ENCODE measurements around the gene SYNE3.

SYNE3 gene

GRCh38 chr14:95487669-95488084 lies 28.8 kb downstream of the SYNE3 start:
- no peak for DNase-seq

DNA sequence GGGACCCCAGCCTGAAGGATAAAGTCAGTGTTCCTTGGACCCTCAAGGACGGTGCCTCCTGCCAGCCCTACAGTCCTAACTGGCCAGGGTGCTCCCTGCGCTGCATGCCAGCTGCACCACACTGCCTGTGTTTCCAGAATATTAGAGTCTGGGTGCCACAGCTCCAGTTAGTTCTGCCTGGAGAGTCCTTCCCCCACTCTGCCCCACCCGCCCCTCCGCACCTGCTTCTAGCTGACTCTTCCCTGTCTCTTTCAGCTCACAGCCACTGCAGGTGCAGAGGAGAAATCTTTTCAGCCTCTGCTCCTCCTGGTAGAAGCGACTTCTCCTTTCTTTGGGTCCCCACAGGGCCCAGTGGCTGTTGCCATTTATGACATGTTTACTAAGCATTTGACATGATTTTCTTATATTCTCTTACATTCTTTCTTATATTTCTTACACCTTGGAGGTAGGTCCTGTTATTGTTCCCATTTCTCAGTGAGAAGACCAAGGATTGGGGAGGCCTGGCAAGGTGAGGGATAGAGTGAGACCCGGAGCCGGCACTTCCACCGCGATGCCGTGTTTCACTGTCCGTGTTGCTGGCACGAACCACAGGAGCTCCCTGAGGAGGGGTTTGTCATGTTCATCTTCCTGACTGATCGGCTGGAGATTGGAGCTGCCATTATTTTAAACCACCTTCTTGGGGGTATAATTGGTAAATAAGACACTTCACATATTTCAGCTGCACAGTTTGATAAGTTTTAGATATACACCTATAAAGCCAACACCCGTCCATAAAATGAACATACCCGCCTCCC lies 29.4 kb downstream of the SYNE3 start:
- no peak for DNase-seq

DNA sequence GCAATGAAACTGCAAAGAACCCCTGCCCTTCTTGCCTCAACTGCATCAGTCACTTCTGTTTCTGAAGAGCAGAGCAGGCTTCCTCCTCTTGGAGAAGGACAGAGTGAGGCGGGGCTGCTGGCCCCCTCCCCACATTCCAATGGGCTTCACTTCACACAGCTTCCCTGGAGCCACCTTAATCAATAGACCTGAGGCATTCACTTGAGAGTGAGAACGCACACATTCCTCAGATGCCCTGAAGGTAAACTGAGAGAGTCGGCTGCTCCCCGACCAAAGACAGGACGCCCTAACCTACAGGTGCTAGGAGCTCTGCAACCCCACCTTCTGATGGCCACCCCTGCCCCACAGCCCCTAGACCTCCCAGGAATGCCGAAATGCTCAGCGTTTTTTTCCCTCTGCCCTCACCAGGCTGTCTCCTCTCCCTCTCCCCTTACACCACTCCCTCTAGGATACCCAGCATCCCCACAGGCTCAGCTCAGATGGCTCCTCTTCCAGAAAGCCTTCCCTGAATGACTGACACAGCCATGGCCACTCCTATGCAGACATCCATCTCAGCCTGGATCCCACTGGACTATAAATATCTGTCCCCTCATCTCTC lies 31.1 kb downstream of the SYNE3 start:
- DNase-seq = no peak

GRCh38 chr14:95484296-95484695 lies 32.2 kb downstream of the SYNE3 start:
- no peak for DNase-seq

GRCh38 chr14:95483309-95484165 lies 32.9 kb downstream of the SYNE3 start:
- DNase-seq = no peak

GRCh38 chr14:95482627-95483308 lies 33.7 kb downstream of the SYNE3 start:
- no peak for DNase-seq

GRCh38 chr14:95481391-95482022 lies 34.9 kb downstream of the SYNE3 start:
- DNase-seq = no peak

DNA sequence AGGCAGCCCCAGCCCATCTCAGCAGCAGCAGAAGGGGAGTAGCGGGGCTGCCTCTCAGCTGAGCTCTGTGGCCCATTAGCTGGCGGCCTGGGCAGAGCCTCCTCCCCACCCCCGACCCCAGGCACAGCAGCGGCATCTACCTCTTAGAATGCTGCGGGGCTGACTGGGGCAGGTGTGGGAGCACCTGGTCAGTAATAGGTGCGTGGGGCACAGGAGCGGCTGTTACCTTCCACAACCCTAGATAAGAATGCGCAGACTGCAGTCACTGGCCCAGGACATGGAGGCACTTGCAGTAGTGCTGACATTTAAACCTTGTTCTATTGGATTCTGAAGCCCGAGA lies 35.6 kb downstream of the SYNE3 start:
- DNase-seq = no peak

- DNase-seq = no peak
Observed at GRCh38 chr14:95480109-95480886, 36.2 kb downstream of the SYNE3 start.

- no peak for DNase-seq
Observed at GRCh38 chr14:95479494-95479893, 37.0 kb downstream of the SYNE3 start.

DNA sequence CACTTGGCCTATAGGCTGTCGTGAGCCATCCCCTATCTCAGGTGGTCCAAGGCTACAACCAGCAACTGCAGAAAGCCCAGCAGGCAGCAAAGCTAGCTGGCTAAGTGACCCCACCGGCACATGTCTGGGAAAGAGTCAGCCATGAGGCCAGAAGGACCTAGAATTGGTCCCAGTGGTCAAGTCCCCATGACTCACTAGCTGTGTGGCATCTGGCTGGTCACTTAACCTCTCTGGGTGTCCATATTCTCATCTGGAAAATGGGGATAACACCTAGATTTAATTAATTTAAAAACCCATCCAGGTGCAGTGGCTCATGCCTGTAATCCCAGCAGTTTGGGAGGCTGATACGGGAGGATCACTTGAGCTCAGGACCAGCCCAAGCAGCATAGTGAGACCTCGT lies 37.6 kb downstream of the SYNE3 start:
- DNase-seq = no peak

GRCh38 chr14:95478309-95478708 lies 38.1 kb downstream of the SYNE3 start:
- no peak for DNase-seq

DNA sequence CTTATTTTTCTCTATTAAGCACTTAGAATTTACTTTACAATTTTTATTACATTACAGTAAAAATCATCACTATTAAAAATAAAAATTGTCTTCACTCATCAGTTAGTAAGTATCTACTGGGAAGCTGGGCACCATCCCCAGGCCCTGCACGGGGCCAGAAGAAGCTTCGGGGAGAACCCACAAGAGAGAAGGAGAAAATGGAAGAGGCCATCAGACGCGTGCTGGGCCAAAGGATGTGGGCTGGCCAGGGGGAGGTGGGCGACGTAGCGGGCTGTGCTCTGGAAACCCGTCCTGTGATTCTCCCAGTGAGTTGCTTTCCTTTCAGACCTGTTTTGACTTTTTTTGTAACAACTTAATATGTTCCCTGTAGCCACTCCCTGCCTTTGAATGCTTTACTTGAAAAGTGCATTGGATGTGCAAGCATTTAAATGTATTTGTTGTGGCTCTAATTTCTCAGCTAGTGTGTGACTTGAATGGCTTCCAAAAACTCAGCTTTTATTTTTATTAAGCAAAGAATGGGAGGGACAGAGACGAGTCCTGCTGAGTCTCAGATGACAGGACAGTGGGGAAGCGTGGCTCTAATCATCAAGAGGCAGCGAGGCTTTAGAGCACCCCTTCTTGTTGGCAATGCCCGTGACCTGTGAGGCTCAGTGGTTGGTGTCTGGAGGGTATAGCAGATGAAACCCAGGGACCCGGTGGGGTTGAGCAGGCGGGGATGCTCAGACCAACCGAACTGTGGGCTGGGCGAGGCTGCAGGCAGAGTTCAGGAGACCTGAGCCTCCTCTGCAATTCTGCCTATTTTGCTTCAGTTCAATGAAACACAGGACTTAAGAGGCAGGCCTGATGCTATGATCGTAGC lies 38.8 kb downstream of the SYNE3 start:
- DNase-seq = no peak

DNA sequence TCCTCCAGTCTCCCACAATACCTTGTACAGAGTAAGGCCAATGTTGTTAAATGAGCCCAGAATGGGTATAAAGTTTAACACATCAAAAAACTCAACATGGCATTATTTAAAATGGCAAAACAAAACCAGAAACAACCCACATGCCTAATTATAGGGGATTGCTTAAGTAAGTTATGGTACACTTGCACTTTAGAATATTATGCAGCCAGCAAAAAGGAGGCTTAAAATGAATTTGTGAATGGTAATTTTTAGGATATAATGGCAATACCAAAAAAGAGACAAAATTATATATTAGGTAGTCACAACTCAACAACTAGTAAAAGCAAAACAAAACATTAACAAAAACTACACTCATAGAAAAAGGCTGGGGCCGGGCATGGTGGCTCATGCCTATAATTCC lies 39.7 kb downstream of the SYNE3 start:
- no peak for DNase-seq

GRCh38 chr14:95475540-95476240 lies 40.8 kb downstream of the SYNE3 start:
- no peak for DNase-seq

DNA sequence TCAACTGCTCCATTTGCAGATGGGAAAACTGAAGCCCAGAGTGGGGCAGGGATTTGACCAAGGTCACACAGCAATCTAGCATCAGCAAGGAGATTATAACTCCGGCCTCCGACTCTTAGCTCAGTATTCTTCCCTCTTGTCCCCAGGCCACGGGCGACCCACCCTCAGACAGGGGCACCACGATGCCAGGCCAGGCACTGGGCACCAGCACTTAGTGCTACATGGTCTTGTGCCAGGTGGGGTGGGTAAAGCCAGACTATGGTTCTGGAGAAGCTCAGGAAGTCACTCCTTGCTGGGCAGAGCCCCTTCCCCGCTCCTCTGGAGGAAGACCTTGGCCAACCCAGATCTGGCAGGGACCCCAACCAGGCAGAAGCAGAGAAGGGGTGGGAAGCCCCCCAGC lies 41.5 kb downstream of the SYNE3 start:
- DNase-seq = no peak

GRCh38 chr14:95474486-95474885 lies 42.0 kb downstream of the SYNE3 start:
- no peak for DNase-seq

- DNase-seq = no peak
Observed at GRCh38 chr14:95472819-95473251, 43.6 kb downstream of the SYNE3 start.

DNA sequence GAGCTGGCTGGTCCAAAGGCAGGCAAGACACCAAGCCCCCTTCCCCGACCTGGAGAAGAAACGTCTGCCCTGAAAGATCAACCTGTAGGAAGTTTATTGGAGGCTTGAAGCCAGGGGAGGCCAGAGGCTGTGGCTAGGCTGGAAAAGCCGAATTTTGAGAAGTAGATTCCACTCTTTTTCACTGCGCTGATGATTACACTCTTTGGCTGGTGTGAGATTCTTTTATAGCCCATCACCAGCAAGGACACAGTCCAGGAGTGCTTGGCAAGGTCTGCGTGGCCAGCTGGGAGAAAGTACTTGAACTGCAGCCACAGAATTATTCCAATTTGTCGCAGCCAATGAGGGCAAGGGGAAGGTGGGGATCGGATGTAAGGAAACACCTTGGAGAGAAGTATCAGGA lies 45.0 kb downstream of the SYNE3 start:
- no peak for DNase-seq

GRCh38 chr14:95471016-95471415 lies 45.4 kb downstream of the SYNE3 start:
- no peak for DNase-seq

All from activated gamma-delta T cell (primary cell).